GM19438 (cell line): ENCODE measurements around the gene LRRC26.
A peak's percentile ranks its signal among the peaks of the same experiment; 100 is the strongest.

Source experiments
- ATAC-seq: cut with Tn5 transposase; IDR thresholded peaks from one replicate; pipeline ENCODE4 v1.9.1; 2021; ENCODE audit warnings: low read depth; ENCODE audit not compliant: unreplicated experiment

LRRC26 gene, protein sequence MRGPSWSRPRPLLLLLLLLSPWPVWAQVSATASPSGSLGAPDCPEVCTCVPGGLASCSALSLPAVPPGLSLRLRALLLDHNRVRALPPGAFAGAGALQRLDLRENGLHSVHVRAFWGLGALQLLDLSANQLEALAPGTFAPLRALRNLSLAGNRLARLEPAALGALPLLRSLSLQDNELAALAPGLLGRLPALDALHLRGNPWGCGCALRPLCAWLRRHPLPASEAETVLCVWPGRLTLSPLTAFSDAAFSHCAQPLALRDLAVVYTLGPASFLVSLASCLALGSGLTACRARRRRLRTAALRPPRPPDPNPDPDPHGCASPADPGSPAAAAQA

GRCh38 chr9:137169896-137170358 lies at the start of gene LRRC26:
TSS of gene LRRC26 (minus strand) at chr9:137170051. CDS start at chr9:137169943, 108 bp downstream.
- no peak for ATAC-seq

GRCh38 chr9:137218754-137219271 lies 49.0 kb upstream of the LRRC26 start:
- ATAC-seq = no peak

DNA sequence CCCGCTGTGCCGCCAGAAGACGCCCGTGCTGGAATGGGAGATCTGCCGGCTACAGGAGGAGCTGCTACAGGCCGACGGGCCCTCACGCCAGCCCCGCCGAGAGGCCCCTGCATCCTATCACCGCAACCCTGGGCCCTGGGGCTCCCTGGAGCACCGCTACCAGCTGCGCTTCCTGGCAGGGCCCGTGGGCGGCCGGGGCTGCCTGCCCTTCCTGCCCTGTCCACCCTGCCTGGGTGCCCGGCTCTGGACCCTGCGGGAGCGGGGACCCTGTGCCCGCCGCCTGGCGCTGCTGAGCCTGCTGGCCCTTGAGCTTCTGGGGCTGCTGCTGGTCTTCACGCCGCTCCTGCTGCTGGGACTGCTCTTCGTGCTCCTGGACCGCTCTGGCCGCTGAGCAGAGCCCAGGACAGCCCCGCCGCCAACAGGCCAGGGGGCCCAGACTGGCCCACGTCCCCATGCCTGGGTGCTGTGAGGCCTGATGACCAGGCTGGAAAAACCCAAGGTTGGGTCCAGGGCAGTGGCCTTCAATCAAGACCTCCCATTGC lies 48.4 kb upstream of the LRRC26 start:
- ATAC-seq = no peak

- no peak for ATAC-seq
Measured at GRCh38 chr9:137217276-137218211, 47.7 kb upstream of the LRRC26 start.

DNA sequence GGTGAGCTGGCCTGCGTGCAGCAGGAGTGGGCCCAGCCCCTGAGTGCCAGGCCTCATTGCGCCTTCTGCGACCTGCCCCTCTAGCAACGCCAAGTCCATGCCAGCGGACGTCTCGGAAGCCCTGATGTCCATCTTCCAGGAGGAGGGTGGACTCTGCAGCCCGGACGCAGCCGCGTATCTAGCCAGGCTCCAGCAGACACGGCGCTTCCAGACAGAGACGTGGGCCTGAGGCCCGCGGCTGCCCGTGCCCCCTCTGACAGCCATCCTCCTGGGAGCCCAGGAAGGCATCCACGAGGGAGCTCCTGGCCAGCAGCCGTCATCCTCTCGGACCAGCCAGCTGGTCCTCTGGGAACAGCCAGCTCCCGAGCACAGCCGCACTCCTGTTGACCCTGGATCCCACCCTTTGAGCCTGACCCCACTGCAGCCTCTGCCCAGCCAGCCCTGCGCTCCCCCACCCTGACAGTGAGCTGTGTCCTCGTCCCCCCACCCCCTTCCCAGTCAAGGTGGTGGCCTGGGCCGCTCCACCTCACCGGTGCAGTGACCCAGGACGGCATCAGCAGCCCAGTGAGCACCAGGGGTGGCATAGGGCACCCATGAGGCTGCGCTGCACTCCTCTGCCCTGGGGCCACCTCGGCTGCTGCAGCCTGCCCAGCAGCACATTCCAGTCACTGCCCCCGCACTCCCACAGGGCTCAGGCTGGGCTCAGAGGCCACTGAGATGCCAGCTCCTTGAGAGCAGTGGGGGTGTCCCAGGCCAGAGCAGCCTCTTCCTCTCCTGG lies 46.5 kb upstream of the LRRC26 start:
- no peak for ATAC-seq

GRCh38 chr9:137215196-137215986 lies 45.5 kb upstream of the LRRC26 start:
- ATAC-seq = no peak

GRCh38 chr9:137214620-137215019 lies 44.8 kb upstream of the LRRC26 start:
- no peak for ATAC-seq

DNA sequence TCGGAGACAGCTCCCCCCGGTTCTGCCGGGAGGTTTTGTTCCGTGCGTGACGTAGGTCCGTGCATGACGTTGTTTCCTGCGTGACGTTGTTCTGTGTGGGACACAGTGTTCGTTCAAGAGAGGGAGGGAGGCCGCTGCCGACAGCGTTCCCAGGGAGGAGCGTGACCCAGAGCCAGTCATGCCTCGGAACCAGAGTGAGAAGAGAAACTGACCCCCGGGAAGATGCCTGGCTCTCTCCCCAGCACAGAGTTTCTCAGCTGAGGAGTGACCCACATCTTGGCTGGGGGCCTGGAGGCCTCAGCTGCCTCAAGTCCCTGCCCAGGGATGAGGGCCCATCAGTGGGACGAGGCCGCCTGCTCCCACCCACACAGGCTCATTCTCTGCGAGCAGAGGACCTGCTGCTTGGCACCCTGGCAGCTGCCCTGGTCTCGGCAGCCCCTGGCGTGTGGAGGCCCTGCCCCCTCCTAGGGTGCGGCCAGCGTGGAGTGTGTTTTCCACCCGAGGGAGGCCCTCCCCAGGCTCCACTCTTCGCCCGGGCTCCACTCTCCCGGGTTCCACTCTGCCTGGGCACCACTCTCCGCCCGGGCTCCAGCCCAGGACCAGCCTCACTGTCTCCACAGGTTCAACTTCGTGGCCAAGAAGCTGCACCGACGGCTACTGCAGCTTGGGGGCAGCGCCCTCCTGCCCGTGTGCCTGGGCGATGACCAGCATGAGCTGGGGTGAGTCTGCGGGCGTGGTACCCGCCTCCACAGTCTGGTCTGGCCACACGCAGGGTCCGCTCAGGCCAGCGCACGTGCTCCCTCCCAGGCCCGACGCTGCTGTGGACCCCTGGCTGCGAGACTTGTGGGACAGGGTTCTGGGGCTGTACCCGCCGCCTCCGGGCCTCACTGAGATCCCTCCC lies 43.6 kb upstream of the LRRC26 start:
- ATAC-seq = no peak

GRCh38 chr9:137212520-137212919 lies 42.7 kb upstream of the LRRC26 start:
- ATAC-seq = no peak

DNA sequence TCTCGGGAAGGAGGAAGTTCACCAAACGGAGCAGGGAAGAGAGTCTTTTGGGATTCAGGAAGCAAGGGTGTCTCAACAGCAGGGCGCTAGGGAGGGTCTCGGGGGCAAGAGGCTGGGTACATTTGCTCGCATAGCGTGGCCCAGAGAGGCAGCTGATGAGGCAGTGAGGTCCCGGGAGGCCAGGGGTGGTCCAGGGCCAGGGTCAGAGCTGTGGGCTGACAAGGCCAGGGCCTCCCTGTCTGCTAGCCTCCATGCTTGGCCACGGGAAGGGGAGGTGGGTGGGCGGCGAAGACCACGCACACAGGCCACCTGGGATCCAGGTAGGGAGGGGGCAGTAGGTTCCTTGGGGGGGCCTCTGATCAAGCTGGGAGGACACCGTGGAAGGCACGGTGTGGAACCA lies 41.7 kb upstream of the LRRC26 start:
- ATAC-seq = no peak

DNA sequence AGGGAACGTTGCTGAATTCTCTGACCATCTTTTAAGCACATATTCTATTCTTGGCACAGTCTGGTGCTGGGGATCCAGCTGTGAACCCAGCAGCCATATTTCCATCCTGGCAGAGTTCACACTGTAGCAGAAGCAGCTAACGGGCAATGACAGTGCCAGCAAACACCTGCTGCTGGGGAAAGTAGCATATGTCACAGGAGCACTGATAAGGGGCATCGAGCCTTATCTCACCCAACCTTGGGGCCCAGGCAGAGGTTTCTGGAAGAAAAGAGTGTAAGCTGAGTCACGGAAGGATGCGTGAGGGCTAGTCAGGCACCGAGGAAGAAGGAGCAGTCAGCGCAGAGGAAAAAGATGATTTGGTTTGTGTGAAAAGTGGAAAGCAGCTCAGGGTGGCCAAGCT lies 36.8 kb upstream of the LRRC26 start:
- ATAC-seq = no peak

GRCh38 chr9:137205126-137206069 lies 35.5 kb upstream of the LRRC26 start, which contains the start of the genes NDOR1 and TMEM203:
TSS of gene NDOR1 (plus strand) at chr9:137205700. CDS start at chr9:137205778, 78 bp downstream.
TSS of gene TMEM203 (minus strand) at chr9:137205648. CDS start at chr9:137205414, 234 bp downstream.
- no peak for ATAC-seq

GRCh38 chr9:137204731-137205125 lies 34.9 kb upstream of the LRRC26 start:
- ATAC-seq = no peak

DNA sequence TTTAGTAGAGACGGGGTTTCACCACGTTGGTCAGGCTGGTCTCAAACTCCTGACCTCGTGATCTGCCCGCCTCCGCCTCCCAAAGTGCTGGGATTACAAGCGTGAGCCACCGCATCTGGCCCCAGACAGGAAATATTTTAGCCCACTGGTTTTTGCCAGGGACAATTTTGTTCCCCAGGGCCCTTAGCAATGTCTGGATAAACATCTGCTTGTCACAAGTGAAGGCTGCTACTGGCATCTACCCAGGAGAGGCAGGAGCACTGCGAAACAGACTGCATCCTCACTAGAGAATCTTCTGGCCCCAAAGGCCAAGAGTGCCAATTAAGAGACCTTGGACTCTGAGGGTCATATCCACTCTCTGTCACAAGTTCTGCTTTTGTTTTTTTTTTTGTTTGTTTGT lies 33.1 kb upstream of the LRRC26 start:
- ATAC-seq = no peak

GRCh38 chr9:137201205-137201868 lies 31.5 kb upstream of the LRRC26 start:
- ATAC-seq = no peak

DNA sequence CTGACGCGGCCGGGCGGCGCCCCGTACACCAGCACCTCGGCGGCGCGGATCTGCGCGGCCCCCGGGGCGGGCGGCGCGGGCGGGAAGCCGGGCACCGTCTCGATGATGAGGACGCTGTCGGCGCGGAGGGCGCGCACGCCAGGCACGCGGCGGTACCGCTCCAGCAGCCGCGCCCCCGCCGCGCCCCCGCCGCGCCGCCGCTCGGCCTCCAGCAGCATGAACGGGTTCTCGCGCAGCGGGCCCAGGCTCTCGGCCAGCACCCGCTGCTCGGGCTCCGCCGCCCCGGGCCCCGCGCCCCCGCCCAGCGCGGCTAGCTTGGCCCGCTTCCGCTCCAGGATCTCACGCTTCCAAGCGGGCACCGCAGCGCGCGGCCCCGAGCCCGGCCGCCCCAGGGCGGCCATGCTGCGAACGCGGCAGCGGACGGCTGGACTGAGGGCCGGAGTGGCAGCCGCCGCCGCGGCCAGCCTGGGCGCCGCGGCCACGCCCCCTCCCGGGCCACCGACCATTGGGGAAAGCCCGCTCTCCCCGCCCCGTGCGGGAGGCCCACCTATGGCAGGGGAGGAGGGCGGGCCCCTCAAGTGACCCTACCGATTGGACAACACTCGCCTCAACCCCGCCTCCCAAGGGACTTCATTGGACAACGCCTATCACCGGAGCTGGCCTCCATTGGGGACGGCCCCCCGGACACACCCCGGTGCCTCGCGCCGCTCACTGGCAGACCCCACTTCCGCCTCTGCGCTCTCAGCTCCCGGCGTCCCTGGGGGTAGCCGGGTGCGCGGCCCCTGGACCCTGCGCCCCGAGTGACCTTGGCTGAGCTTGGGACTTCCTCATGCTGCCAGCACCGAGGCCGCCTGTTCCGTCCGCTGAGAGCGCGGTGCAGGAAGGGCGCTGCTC lies 30.7 kb upstream of the LRRC26 start, which contains the start of gene TPRN:
Gene TPRN, minus strand, starts transcription at position 431 of the 894 bp plus-strand sequence. Its CDS starts 30 bp downstream, at position 401.
- ATAC-seq = peak; percentile 85
